HS-27A (cell line): ENCODE data around the gene RXFP2.

Experiments
- DNase-seq: peaks from one replicate; pipeline ENCODE4 v3.0.0-alpha.2; 2012; ENCODE audit warnings: low read depth, missing footprints

RXFP2 gene, protein sequence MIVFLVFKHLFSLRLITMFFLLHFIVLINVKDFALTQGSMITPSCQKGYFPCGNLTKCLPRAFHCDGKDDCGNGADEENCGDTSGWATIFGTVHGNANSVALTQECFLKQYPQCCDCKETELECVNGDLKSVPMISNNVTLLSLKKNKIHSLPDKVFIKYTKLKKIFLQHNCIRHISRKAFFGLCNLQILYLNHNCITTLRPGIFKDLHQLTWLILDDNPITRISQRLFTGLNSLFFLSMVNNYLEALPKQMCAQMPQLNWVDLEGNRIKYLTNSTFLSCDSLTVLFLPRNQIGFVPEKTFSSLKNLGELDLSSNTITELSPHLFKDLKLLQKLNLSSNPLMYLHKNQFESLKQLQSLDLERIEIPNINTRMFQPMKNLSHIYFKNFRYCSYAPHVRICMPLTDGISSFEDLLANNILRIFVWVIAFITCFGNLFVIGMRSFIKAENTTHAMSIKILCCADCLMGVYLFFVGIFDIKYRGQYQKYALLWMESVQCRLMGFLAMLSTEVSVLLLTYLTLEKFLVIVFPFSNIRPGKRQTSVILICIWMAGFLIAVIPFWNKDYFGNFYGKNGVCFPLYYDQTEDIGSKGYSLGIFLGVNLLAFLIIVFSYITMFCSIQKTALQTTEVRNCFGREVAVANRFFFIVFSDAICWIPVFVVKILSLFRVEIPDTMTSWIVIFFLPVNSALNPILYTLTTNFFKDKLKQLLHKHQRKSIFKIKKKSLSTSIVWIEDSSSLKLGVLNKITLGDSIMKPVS

DNA sequence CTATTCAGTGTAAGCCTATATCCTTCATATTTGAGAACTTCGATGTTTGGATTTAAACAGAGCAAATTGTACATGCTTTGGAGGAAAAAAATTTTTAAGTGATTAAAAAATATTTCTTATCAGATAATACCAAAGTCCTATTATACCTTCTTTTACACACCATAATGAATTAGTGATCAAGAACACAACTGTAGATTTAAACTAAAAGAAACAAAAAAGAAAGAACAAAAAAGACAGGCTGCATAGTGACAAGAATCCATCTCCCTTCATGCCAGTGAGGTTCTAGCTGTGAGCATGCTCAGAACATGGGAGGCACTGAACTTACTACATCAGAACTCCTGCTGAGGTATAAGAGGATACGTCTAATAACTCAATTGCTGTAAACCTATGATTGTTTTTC, at the start of gene RXFP2:
RXFP2 (plus strand) TSS at position 301 of the 400 bp plus-strand sequence; CDS start at position 388, 87 bp downstream.
- DNase-seq = no peak

DNA sequence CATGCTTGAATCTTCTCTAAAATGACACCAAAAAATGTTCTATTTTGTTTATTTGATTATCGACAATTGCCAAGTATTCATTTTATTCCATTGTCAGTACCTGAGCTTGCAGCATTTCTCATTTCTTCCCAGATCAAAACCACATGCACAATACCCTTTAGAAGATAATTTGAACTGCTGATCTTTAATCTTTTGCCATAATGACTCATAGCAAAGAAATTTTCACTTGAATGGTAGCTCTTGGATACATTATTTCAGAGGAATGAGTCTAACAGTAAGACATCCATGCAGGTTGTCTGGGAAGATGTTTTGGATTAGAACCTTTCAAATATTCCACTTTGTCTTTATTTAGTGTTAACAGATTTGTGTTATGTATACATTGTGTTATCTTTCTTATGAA, 42.0 kb upstream of the RXFP2 start:
- DNase-seq = no peak

DNA sequence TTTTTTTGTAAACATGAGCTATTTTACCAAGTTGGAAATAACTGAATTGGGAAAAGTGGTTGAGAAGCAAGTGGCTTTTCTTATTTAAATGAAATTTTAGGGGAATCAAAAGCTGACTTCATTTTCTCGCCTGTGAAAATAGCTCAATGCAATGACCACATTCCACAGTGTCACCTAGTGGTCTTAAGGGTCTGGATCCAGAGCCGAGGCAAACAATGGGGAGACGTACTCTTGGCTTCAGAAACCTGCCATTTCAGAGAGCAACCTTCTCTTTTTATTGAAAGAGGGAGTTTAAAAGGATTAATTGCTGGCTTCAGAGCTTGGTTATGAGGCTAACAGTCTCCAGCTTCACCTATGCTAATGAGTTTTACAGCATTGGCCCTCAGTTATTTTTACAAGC, 39.7 kb upstream of the RXFP2 start:
- no peak for DNase-seq

DNA sequence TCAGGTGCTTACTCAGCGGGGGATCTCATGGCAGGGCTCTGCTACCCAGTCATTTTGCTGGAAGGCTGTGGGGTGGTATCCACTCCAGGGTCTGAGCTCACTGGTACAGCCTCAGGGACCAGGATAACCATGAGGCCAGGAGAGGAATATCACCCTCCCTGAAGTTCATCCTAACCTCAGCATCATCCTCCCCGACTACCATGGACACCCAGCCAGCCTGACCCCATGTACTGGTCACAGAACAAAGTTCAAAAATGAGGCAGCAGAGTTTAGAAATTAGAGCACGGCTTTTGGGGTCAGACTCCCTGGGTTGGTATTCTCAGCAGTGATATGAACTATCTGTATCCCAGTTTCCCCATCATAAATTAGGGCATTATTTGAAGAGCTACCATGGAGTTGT, 35.5 kb upstream of the RXFP2 start:
- DNase-seq = no peak

DNA sequence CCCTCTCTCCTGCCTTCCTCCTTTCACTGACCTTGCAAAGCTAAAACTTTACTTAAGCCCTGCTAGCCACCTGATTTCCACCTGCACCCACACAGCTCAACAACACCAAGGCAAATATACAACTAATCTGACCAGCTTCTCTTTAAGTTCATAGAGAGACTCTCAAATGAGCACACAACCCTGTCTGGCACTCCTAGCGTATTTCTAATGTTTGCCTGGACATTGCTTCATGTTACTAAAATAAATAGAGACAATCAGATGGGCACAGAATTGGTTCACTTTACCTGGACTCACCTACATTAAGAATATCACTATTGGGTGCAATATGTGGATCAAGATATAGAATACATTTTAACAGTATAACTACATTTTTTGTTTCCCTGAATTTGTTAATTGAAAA, 33.2 kb upstream of the RXFP2 start:
- DNase-seq = no peak

DNA sequence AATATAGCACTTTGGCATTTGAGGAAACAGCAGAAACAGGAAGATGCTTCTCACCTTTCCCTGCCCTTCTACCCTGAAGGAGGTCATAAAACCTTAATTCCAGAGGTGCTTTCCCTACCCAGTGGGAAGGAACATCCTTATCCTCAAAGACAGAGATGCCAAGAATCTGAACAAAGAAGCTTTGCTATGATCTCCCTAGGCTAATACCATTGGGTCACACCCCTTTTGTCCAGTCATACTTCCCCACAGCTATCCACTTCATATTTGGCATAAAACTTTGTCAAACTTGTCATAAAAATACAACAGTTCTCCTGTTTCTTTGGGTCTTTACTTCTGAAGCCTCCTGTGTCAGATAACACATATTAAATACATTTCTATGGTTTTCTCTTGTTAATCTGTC, 21.7 kb upstream of the RXFP2 start:
- DNase-seq = no peak

DNA sequence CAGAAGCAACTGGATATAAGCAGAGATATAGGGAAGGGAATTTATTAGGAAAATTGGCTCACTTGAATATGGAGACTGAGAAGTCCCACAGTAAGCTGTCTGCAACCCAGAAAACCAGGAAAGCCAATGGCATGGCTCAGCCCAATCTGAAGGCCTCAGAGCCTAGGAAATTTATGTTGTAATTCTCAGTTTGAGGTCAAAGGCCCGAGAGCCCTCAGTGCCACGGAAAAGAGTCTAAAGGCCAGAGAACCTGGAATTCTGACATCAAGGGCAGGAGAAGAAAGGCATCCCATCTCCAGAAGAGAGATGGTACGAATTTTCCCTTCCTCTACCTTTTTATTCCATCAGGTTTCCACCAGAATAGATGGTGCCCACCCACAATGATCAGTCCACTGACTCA, 20.1 kb upstream of the RXFP2 start:
- DNase-seq = no peak

DNA sequence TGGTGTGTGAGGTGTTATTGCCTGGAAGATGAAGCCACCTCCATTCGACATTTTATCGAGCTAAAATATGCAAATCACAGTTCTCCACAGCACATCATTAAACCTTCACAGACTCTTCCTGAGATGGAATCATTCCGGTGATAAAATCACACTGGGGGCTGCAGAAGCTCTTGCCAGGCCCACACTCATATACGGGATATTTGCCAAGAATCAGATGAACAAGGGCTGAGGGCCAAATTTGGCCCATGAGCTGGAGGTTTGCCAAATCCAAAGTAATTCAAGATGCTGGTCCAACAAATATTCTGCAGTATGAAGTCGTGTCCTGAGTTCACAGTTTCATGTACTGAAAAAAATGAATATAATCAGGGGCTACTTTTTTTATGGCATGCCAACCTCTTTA, 16.7 kb upstream of the RXFP2 start:
- DNase-seq = no peak

DNA sequence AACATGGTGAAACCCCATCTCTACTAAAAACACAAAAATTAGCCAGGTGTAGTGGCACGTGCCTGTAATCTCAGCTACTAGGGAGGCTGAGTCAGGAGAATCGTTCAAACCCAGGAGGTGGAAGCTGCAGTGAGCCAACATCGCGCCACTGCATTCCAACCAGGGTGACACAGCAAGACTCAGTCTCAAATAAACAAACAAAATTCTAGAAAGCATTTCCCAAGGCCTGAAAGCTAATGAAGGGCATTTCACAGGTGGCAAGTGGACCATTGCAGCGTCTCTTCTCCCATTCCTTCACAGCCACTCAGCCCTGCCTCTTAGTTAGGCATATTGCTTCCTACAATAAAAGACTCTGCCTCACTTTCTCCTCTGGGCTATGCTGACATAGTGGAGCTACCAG, 13.5 kb upstream of the RXFP2 start:
- DNase-seq = no peak

DNA sequence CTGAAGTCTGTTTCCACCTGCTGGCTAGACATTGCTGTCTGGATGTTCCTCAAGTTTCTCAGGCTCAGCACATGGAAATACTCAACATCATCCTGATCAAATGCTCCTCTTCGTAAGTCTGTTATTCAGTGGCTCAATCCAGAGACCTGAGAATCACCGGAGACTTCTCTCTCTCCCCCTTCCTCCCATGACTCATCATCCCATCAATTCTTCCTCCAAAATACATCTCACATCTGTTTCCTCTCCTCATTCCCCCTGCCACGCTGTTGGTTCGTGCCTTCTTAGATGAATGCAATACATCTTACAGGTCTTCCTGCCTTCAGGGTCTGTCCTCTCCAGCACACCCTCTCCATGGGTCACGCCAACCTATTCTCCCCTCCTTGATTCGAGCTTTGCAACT, 7.4 kb upstream of the RXFP2 start:
- no peak for DNase-seq

DNA sequence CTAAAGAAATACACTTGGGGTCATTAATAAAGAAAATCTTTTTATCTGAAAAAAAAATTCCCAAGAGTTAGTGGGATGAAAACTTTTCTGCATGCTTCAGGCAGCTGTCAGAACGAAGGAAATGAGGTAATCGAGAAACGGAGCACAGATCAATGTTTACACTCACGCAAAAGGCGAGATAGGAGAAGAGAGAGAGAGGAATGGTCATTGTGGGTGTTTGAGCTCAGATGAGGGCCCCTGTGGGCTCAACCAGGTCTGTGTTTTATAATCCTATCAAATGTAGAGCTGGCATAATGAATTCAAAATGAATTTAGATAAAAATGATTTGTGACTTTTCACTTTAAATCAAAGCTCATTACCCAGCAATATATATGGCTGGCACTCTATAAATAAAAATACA, 6.3 kb upstream of the RXFP2 start:
- no peak for DNase-seq

DNA sequence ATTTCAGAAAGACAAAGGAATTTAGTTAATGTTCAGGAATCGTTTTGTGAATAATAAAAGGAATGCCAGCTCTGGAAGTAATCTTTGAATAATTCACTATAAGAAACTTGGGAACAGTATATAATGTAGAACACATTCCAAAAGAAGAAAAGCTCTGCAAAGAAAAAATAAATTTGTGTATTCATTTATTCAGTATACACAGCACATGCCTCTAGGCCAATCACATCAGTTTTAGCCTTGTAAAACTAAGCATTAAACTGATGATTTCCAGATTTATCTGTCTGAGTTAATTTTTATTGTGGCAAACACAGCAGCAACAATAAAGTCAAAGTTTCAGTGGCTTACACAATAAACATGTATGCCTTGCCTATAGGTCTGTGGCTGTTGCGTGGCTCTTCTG, 5.7 kb upstream of the RXFP2 start:
- DNase-seq = no peak

DNA sequence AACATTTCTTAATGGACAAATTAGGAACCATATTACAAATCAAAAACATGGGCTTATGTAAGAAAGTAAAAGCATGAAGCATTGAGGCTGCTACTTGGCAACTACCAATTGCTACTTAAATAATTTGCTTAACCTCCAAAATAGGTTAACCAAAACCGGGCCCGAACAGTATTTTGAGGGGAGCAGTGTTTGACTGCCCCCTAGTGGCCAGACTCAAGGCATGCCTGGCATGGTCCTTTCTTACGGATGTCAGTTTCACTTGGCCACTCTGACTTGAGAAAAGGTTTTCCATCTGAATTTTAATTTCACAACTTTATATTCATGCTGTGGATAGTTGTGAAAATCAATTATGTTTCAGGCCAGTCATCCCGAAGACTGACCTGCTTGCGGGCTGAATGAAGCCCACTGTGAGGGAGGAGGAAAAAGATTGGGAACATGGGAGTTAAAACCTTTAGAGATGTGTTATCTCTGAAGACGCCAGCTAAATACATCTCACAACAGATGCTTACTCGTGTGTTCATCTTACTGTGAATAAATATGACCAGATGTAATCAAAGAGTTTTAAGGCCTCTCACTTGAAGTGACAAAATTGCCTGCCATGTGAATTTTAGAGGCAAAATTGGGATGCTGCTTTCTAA, 2.9 kb downstream of the RXFP2 start:
- no peak for DNase-seq

DNA sequence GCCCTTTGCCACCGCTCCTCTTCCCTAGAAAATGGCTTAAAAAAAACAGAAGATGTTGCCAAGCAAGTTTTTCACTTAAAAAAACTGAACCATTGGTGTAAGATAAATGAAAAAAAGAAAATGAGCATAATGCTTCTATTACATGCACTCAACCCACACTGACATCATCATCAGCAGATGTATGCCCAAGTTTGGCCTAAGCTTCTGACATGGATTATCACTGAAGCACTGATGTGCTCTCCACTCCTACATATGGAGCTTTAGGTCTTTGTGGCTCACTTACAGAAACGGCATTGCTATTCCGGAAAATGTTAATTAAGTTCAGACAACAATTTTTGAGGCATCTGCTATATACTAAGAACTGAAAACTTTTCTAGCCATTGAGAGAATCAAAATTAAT, 8.0 kb downstream of the RXFP2 start:
- no peak for DNase-seq

DNA sequence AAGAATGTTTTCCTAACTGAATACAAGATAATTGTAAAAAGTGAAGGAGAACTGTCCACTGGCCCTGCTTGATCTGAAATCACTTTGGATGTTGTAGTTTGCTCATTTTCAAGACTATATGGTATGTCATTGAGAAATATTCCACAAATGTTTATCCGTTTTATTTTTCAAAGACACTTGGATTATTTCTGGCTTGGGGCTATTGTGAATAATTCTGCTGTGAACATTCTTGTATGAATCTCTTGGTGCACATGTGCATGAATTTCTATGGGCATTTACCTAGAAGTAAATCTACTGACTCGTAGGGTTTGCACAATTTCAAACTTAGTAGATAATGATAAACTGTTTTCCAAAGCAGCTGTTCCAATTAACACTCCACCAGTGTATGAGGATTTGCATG, 8.6 kb downstream of the RXFP2 start:
- no peak for DNase-seq

DNA sequence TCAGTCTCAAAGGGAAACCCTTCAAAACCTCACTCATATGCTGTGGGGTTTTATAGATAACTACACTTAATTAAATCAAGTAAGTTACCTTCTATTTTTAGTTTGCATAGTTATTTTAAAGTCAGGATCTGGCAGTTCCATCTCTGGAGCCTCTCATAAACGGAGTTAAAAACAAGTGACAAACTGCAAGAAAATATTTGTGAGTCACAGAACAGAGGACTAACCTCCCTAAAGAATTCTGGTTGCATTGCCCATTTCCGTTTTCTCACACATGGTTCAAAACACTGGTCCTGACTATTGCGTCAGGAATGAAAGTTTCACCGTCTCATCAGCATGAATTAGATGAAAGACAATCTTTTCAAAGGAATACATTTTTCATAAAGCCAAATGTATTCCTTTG, 10.6 kb downstream of the RXFP2 start:
- DNase-seq = peak; percentile 67

DNA sequence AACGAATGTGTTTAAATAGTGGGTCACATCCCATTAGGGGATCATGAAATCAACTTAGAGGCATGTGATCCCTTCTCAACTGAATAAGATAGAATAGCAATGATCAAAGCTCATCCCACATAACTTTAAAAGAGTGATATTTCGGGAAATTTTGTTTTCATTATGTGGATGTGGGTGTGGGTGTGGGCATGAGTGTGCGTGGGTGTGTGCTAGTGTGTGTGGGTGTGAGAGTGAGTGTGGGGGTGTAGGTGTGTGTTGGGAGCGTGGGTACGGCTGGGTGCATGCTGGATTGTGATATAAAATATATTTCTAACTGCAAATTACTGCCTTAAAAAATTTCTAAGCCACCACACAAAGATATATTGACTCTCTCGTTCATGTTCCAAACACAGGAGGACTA, 15.9 kb downstream of the RXFP2 start:
- no peak for DNase-seq

DNA sequence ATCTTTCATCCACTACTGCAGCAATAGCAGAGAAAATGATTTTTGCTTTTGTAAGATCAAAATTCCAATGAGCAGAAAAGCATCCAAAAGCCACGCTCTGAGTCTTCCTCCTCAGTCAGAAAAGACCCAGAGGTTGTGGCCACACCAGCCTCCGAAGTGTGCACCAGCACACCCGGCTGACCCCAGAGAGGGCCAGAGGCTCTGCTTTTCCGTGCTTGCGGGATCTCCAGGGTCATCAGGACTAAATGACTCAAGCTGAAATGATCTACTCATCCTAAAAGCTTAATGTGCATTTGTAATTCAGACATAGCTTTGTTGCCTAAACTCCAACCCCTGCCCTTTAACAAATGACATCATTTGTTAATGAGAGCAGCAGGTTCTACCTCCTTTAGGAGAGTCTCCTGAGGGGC, 16.5 kb downstream of the RXFP2 start:
- no peak for DNase-seq

DNA sequence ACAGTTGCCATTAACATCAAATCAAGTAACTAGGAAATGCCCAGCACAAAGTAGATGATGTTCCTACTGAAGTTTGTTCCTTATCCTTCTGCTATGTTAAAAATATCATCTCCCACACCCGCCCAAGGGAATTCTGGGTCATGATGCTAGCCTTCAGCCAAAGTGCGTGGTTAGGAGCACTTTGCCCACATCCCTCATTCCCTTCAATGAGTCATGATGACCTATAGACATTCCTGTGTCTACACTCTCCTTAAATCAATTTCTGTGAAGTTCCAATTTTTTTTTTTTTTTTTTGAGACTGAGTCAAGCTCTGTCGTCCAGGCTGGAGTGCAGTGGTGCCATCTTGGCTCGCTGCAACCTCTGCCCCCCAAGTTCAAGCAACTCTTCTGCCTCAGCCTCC, 17.0 kb downstream of the RXFP2 start:
- peak; percentile 81 for DNase-seq

DNA sequence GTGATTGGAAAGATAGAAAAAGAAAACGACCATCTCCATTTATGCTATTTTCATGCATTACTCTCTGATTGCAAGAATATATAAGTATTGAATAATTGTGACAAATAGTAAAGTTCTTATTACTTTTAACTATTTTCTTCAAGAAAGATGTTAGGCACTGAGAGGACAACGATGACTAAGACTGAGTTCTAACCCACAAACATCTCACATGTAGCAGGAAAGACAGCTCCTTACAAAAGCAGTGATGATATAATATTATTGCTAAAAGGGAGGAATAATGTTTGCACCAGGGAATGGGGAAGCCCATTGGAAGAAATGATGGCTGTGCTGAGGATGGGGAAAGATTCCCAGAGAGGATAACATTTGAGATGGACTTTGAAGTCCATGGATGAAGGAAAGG, 22.6 kb downstream of the RXFP2 start:
- DNase-seq = no peak

DNA sequence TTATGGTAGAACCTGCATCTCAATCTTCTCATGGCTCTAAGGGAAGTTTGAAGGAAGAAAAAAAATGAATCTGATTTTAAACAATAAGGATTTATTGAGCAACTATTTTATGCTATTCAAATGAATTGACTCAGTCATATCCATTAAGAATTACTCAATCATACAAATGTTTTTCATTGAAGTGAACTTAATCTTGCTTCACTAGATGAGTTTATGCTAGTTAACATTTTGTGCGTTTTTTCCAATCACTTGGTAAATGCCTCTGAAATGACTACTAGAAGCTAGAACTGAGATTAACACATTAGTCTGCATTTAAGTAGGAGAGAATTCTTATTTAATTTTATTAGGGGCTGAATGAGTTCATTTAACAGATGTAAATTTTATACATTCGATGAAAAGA, 25.2 kb downstream of the RXFP2 start:
- no peak for DNase-seq

DNA sequence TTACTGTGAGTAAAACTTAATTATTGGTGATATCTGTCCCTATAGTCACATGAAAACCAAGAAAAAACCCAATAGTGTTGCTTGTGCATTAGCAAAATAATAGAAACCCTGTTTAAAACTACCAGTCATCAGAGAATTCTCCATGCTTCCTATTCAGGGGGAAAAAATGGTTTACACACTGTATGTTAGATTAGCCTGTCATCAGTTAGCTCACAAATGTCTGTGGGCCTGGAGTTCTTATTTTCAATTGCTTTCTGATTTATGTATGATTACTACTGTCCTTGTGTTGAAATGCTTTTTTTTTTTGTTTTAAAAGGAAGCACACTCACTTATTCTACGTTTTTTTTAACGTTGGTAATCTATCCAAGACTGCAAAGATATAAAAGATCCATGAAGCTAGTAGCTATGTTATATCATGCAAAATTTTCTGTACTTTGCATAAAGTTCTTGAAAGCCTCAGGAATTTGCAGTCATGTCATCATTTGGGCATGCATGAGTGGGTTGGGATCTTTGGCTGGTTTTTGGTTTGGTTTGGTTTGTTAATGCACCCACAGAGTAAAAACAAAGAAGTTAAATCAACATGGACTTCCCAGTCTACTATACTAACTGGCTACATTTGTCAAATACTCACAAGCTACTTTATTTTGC, 25.9 kb downstream of the RXFP2 start:
- no peak for DNase-seq
